Measurements from ENCODE around the gene FBXW8. TPM values are rescaled to one million over a fixed set of nuclear protein-coding genes. Genes with fewer than 3 reads are reported as not detected.
A peak's percentile ranks its signal among the peaks of the same experiment; 100 is the strongest.

The FBXW8 gene
- total RNA-seq, 2 experiments from 2014 or later: 12.0 to 14.1 TPM

DNA sequence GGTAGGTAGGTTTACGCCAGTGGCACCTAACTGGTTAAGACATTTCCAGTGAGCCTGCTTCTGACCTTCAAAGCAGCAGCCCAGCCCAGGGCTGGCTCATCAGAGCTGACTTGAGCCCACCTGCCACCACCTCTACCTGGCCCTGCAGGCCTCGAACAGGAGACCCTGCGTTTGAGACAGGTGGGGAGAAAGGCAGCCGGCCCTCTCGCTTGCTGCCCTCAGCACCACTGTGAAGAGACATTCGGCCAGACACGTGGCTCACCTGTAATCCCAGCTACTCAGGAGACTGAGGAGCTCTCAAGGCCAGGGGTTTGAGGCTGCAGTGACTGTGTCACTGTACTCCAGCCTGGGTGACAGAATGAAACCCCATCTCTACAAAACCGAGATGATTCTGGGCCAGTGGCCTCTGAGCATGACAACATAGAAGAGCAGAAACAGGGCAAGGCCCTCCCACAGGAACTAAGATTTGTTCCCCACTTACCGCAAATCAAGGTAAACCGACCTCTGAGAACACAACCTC is 114.3 kb downstream of the FBXW8 start:
- peak overlapping the region; percentile 42 for H3K27ac Mint-ChIP-seq
- peaks cover 4% of the 10 kb centered on the region for H3K36me3 Mint-ChIP-seq
- H3K4me1 Mint-ChIP-seq: peaks cover 7% of the 10 kb centered on the region
- DNase-seq (no peak), ATAC-seq (ENCODE audit: low read depth) (no peak)
- no peaks in the 10 kb centered on the region for H3K9me3 Mint-ChIP-seq
- no peaks in the 10 kb centered on the region for H3K27me3 Mint-ChIP-seq
- POLR2A ChIA-PET: no interaction called here
- H3K4me3 Mint-ChIP-seq: no peak overlapping the region

GRCh38 chr12:117025481-117026151 is 114.9 kb downstream of the FBXW8 start:
- POLR2A ChIA-PET: interaction anchor here (0.8 kb wide), 1 partner anchor 93 kb away, joined by 3 read pairs; no protein-coding TSS in a partner anchor
- DNase-seq (peak; percentile 63), ATAC-seq (ENCODE audit: low read depth) (peak; percentile 70)
- Mint-ChIP-seq H3K4me1 (peaks cover 7% of the 10 kb centered on the region), H3K36me3 (peaks cover 4% of the 10 kb centered on the region), H3K27ac (peak overlapping the region; percentile 82), H3K9me3 (no peaks in the 10 kb centered on the region), H3K27me3 (no peaks in the 10 kb centered on the region), H3K4me3 (no peak overlapping the region)

GRCh38 chr12:117026343-117026742 is 115.6 kb downstream of the FBXW8 start:
- ATAC-seq (ENCODE audit: low read depth) (no peak), DNase-seq (no peak)
- no peaks in the 10 kb centered on the region for H3K9me3 Mint-ChIP-seq
- H3K27ac Mint-ChIP-seq: peak overlapping the region; percentile 73
- H3K4me3 Mint-ChIP-seq: no peak overlapping the region
- peaks cover 8% of the 10 kb centered on the region for H3K36me3 Mint-ChIP-seq
- H3K27me3 Mint-ChIP-seq: no peaks in the 10 kb centered on the region
- POLR2A ChIA-PET: interaction anchor here (0.8 to 1.0 kb wide), 2 partner anchors 93 to 99 kb away, joined by 3 read pairs; no protein-coding TSS in a partner anchor
- H3K4me1 Mint-ChIP-seq: peaks cover 8% of the 10 kb centered on the region

- ATAC-seq (ENCODE audit: low read depth): no peak
- peak overlapping the region; percentile 73 for H3K27ac Mint-ChIP-seq
- H3K4me1 Mint-ChIP-seq: peaks cover 8% of the 10 kb centered on the region
- peaks cover 5% of the 10 kb centered on the region for H3K36me3 Mint-ChIP-seq
- H3K9me3 Mint-ChIP-seq: no peaks in the 10 kb centered on the region
- no peak overlapping the region for H3K4me3 Mint-ChIP-seq
- POLR2A ChIA-PET: interaction anchor here (1.0 kb wide), 1 partner anchor 98 kb away, joined by 3 read pairs; no protein-coding TSS in a partner anchor
- H3K27me3 Mint-ChIP-seq: no peaks in the 10 kb centered on the region
- no peak for DNase-seq
These were observed 116.1 kb downstream of the FBXW8 start for GRCh38 chr12:117026921-117027250.

DNA sequence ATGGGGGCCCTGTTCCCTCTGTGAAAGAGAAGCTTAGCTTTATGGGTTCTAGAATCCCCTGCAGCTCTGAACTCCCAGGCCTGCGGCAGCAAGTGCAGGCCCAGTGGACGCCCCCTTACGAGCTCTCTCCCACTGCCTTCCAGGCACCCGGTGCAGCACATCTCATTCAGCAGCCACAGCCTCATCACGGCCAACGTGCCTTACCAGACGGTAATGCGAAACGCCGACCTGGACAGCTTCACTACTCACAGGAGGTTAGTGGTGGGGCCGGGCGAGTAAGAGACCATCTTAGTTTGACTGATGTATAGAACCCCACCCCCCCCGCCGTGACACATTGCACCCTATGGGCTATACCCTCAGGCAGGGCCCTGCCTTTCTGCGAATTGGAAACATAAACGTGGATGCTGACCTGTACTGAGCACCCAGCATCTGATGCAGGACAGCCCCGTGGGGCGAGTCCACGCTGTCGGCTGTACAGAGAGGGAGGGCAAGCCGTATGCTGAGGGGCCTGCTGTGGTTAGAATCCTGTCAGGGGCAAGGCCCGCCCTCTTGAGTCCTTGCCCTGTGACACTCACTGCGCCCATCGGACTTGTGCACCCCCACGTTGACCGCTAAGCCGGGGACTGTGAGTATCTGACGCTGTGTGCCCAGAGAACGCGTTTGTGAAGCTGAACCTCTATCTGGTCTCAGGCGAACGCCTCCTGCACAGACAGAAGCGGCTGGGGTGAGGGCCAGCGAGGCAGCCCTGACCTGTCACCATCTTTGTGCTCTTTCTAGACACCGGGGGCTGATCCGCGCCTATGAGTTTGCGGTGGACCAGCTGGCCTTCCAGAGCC is 116.7 kb downstream of the FBXW8 start:
- Mint-ChIP-seq H3K27me3 (no peaks in the 10 kb centered on the region), H3K4me1 (peaks cover 10% of the 10 kb centered on the region), H3K36me3 (peaks cover 5% of the 10 kb centered on the region), H3K4me3 (no peak overlapping the region), H3K9me3 (no peaks in the 10 kb centered on the region), H3K27ac (no peak overlapping the region)
- ATAC-seq (ENCODE audit: low read depth): no peak
- no peak for DNase-seq
- POLR2A ChIA-PET: interaction anchor here (1.0 kb wide), 1 partner anchor 98 kb away, joined by 3 read pairs; no protein-coding TSS in a partner anchor

DNA sequence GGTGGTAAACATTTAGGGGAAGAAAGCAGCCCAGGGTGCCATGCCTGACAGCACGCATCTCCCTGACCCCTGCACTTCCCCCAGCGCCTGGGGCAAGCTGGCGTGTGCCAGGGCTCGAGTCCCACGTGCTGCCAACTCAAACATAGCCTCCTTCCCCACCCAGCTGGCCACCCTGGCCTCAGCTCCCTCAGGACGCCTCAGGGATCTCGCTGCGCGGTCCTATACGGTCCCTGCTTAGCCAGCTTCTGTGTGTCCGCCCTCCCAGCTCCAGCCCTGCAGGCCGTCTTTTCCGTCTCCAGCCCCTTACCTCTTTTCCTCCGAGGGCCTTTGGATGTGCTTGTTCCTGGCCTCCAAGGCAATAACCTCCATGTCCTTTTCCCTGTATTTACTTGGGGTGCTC is 117.5 kb downstream of the FBXW8 start:
- Mint-ChIP-seq H3K4me3 (no peak overlapping the region), H3K27me3 (no peaks in the 10 kb centered on the region), H3K36me3 (peaks cover 3% of the 10 kb centered on the region), H3K27ac (no peak overlapping the region), H3K9me3 (no peaks in the 10 kb centered on the region), H3K4me1 (peaks cover 10% of the 10 kb centered on the region)
- ATAC-seq (ENCODE audit: low read depth) (no peak), DNase-seq (no peak)
- POLR2A ChIA-PET: no interaction called here

DNA sequence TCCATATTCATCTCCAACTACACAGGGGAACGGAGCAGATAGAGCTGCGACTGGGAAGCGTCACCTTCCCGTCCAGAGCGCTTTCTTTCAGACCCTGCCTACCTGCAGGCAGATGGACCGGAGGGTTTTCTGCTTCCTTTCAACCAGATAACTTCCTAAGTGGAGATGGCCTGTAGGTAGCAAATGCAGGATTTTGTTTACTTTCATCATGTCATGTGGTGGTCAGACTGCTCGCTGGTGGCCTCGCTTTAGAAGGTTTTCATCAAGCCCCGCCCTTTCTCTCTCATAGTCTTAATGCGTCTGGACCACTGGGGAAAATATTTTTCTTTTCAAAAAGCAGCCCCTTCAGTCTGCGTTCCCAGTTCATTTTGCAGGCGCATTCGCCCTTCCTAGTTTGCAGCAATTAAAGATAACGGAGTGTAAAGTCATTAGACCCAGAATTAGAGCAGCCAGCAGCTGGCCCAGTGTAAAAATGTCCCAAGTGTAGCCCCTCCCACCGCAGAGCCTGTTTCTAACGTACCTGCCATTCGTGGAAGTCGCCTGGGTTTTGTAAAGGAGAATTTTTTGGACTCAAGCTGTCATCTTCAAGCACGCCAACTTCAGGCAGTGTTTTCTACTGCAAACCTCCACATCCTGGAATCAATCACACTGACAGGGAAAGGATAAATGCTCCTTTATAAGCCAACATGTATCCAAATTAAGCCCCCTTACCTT is 119.6 kb downstream of the FBXW8 start:
- H3K4me3 Mint-ChIP-seq: no peak overlapping the region

GRCh38 chr12:117031843-117032592 is 121.3 kb downstream of the FBXW8 start:
- Mint-ChIP-seq H3K36me3 (peaks cover 3% of the 10 kb centered on the region), H3K27ac (peak overlapping the region; percentile 21), H3K4me1 (peaks cover 3% of the 10 kb centered on the region), H3K4me3 (no peak overlapping the region), H3K27me3 (no peaks in the 10 kb centered on the region), H3K9me3 (no peaks in the 10 kb centered on the region)
- no peak for DNase-seq
- no peak for ATAC-seq (ENCODE audit: low read depth)
- POLR2A ChIA-PET: no interaction called here

More for the DNA sequence above, 119.6 kb downstream of the FBXW8 start:
- H3K9me3 Mint-ChIP-seq: no peaks in the 10 kb centered on the region
- DNase-seq (no peak), ATAC-seq (ENCODE audit: low read depth) (no peak)
- peaks cover 10% of the 10 kb centered on the region for H3K4me1 Mint-ChIP-seq
- H3K27me3 Mint-ChIP-seq: no peaks in the 10 kb centered on the region
- POLR2A ChIA-PET: no interaction called here
- no peak overlapping the region for H3K27ac Mint-ChIP-seq
- peaks cover 3% of the 10 kb centered on the region for H3K36me3 Mint-ChIP-seq

DNA sequence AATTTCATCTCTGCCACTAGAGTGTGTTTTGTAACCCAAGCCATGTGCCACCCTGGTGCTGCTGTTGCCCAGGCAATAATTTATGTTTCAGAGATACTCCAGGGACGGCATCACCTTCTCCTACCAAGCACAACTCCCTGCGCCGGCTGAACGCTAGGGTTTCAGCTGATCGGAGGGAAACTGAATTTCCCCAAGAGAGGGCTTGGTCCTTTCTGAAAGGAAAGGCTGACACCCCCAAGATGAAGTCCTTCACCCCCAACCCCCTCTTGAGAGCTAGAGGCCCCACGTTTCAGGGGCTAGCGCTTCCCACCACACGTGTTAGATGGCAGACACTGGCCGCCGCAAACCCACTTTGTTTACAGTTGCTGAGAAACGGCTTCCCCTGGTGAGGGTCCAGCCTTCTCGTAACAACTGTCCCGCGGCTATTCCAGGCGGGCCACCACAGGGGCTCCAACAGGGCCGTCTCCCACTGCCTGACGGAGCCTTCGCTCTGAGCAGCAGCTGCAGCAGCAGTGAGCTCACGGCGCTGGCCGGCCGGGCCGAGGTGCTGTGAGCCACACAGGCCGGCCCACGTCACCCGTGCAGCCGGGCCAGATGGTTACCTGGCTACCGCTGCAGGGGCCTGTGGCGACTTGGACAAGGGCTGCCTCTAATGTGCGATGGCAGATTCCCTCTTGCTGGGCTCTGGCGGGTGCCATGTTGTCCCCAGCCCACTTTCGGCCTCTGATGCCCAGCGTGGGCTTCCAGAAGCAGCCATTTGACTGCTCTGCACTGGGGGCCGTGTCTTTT is 122.0 kb downstream of the FBXW8 start:
- H3K27me3 Mint-ChIP-seq: no peaks in the 10 kb centered on the region
- H3K9me3 Mint-ChIP-seq: no peaks in the 10 kb centered on the region
- POLR2A ChIA-PET: no interaction called here
- peak; percentile 27 for DNase-seq
- H3K4me3 Mint-ChIP-seq: no peak overlapping the region
- no peak overlapping the region for H3K27ac Mint-ChIP-seq
- H3K36me3 Mint-ChIP-seq: peaks cover 3% of the 10 kb centered on the region
- peaks cover 3% of the 10 kb centered on the region for H3K4me1 Mint-ChIP-seq
- no peak for ATAC-seq (ENCODE audit: low read depth)

DNA sequence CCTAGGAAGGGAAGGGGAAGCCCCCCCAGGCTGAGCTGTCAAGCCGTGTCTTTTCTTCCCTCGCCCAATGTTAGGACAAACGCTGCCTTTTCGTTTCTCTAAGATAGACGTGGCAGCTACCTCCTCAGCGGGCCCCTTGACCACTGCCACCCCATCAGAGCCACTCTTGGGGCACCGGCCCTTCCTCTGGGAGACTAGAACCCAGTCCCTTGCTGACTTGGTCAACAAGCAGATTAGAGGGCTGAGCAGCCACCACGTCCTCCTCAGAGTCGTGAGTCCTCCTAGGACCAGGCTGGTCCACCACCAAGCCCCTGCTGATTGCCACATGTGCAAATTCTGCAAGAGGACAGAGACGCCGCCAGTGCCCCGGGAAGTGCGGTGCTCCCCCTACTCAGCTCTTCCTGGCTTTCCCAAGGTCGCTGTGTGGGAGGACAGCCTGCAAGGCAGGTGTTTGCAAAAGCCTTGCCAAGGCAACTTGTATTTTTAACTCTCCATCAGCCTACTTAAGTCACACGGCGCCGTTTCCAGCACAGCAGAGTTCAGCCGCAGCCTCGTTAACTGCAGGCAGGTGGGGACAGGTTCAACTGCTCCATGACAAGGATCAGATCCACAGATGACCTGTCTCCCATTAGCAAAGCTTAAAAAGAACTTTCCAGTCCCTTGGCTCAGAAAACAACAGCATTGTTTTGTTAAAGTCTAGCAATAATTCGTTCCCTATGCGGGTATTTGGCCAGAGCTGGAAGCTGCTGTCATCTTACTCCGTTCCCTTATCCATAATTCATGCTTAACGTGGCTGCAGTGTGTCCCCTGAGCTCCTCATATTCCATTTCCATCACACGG is 122.9 kb downstream of the FBXW8 start:
- DNase-seq: no peak
- Mint-ChIP-seq H3K27me3 (no peaks in the 10 kb centered on the region), H3K4me1 (peaks cover 3% of the 10 kb centered on the region), H3K36me3 (peaks cover 3% of the 10 kb centered on the region), H3K9me3 (no peaks in the 10 kb centered on the region), H3K27ac (no peak overlapping the region), H3K4me3 (no peak overlapping the region)
- ATAC-seq (ENCODE audit: low read depth): no peak
- POLR2A ChIA-PET: no interaction called here

- POLR2A ChIA-PET: no interaction called here
- no peaks in the 10 kb centered on the region for H3K27me3 Mint-ChIP-seq
- H3K9me3 Mint-ChIP-seq: no peaks in the 10 kb centered on the region
- H3K36me3 Mint-ChIP-seq: peaks cover 3% of the 10 kb centered on the region
- no peak overlapping the region for H3K4me3 Mint-ChIP-seq
- DNase-seq (peak; percentile 15), ATAC-seq (ENCODE audit: low read depth) (no peak)
- H3K27ac Mint-ChIP-seq: no peak overlapping the region
- H3K4me1 Mint-ChIP-seq: peaks cover 3% of the 10 kb centered on the region
These were observed 123.5 kb downstream of the FBXW8 start for GRCh38 chr12:117034249-117034648.

Data from activated naive CD8-positive, alpha-beta T cell treated with anti-CD3 and anti-CD28 coated beads, Interleukin-2, amount 10 ng/mL, durations not matched to agents 7 days and 5 days (primary cell).